Testis (tissue), 2 donors: ENCODE data around the gene MX1.

Source experiments
- CTCF ChIP-seq, 3 experiments: fragments of 450-650 bp in 2 of 3; fragments of 200-600 bp in 1 of 3; sonication (generic) in 1 of 3; IDR thresholded peaks; one replicate each; pipeline ENCODE4 v1.5.1; 2016 to 2019; ENCODE audit warnings: antibody characterized with exemption in 3 of 3, mild to moderate bottlenecking in 2 of 3, moderate library complexity in 1 of 3
- POLR2A ChIP-seq: fragments of 450-650 bp; IDR thresholded peaks from one replicate; pipeline ENCODE4 v1.6.1; 2017; ENCODE audit warnings: antibody characterized with exemption, mild to moderate bottlenecking, moderate library complexity

- no peak for TF ChIP-seq CTCF (IDR thresholded peaks at IDR 0.05)
- no peak for TF ChIP-seq POLR2A
Measured at GRCh38 chr21:41508415-41509144, 82.5 kb downstream of the MX1 start.
